ENCODE measurements around the gene SNRPB2.

SNRPB2 gene

DNA sequence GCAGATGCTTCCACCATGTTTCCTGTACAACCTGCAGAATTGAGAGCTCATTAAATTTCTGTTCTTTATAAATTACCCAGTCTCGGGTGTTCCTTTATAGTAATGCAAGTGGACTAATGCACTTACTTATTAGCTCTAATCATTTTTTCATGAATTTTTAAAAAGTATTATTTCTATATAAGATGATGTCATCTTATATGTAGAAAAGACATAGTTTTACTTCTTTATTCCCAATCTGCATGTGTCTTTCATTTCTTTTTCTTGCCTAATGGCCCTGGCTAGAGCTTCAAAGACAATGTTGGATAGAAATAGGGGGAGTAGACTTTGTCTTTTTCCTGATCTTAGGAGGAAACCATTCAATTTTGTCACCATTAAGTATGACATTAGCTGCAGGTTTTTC is 46.1 kb downstream of the SNRPB2 start:
- TF ChIP-seq PAX5 (IDR thresholded peaks at IDR 0.05; ENCODE audit: insufficient read depth, low read length, severe bottlenecking), result no peak
- TF ChIP-seq POLR2AphosphoS5 (IDR thresholded peaks at IDR 0.05; ENCODE audit: low read depth, low read length), result no peak
- no peak for TF ChIP-seq TAF1 (IDR thresholded peaks at IDR 0.05; ENCODE audit: low read depth, low read length)
- TF ChIP-seq SPI1 (IDR thresholded peaks at IDR 0.05; ENCODE audit: low read depth, low read length), result no peak
- TF ChIP-seq POLR2A (IDR thresholded peaks at IDR 0.05; ENCODE audit: low read depth, low read length), result no peak
- no peak for TF ChIP-seq POU2F2 (IDR thresholded peaks at IDR 0.05; ENCODE audit: low read depth, low read length)
- no peak for DNase-seq (ENCODE audit: insufficient read length, low spot score)

DNA sequence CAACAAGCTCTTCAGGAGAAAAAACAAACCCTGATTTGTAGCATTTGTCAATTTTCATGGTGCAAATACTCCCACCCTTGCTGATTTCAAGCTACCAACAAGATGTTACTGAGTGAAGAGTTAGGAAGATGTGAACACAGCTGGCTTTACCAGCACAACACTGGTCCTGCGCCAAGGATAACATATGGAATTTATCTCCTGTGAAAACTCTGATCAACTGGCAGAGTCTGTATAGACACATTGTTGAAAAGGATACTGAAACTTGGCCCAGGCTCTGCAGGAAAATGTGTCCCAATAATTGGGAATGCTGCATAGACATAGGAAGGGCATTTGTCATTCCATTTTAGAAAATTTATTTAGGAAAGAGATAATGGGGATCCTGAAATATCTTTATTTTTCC is 47.3 kb downstream of the SNRPB2 start:
- FAIRE-seq (no peak), DNase-seq (ENCODE audit: insufficient read length, low spot score) (no peak)
- TF ChIP-seq SPI1 (IDR thresholded peaks at IDR 0.05; ENCODE audit: low read depth, low read length) (no peak), TAF1 (IDR thresholded peaks at IDR 0.05; ENCODE audit: low read depth, low read length) (no peak)

More for the DNA sequence above, 46.1 kb downstream of the SNRPB2 start:
- FAIRE-seq, result no peak

GRCh38 chr20:16778159-16778558 is 48.3 kb downstream of the SNRPB2 start:
- no peak for FAIRE-seq

GRCh38 chr20:16781496-16781895 is 51.7 kb downstream of the SNRPB2 start:
- no peak for FAIRE-seq
- TF ChIP-seq PAX5 (IDR thresholded peaks at IDR 0.05; ENCODE audit: insufficient read depth, low read length, severe bottlenecking) (no peak), POU2F2 (IDR thresholded peaks at IDR 0.05; ENCODE audit: low read depth, low read length) (no peak), POLR2A (IDR thresholded peaks at IDR 0.05; ENCODE audit: low read depth, low read length) (no peak), TAF1 (IDR thresholded peaks at IDR 0.05; ENCODE audit: low read depth, low read length) (no peak), SPI1 (IDR thresholded peaks at IDR 0.05; ENCODE audit: low read depth, low read length) (no peak), POLR2AphosphoS5 (IDR thresholded peaks at IDR 0.05; ENCODE audit: low read depth, low read length) (no peak)
- no peak for DNase-seq (ENCODE audit: insufficient read length, low spot score)

More at GRCh38 chr20:16778159-16778558, 48.3 kb downstream of the SNRPB2 start:
- DNase-seq (ENCODE audit: insufficient read length, low spot score), result no peak
- no peak for TF ChIP-seq TAF1 (IDR thresholded peaks at IDR 0.05; ENCODE audit: low read depth, low read length)
- no peak for TF ChIP-seq POU2F2 (IDR thresholded peaks at IDR 0.05; ENCODE audit: low read depth, low read length)
- TF ChIP-seq POLR2A (IDR thresholded peaks at IDR 0.05; ENCODE audit: low read depth, low read length), result no peak
- no peak for TF ChIP-seq PAX5 (IDR thresholded peaks at IDR 0.05; ENCODE audit: insufficient read depth, low read length, severe bottlenecking)
- no peak for TF ChIP-seq POLR2AphosphoS5 (IDR thresholded peaks at IDR 0.05; ENCODE audit: low read depth, low read length)
- TF ChIP-seq SPI1 (IDR thresholded peaks at IDR 0.05; ENCODE audit: low read depth, low read length), result no peak

DNA sequence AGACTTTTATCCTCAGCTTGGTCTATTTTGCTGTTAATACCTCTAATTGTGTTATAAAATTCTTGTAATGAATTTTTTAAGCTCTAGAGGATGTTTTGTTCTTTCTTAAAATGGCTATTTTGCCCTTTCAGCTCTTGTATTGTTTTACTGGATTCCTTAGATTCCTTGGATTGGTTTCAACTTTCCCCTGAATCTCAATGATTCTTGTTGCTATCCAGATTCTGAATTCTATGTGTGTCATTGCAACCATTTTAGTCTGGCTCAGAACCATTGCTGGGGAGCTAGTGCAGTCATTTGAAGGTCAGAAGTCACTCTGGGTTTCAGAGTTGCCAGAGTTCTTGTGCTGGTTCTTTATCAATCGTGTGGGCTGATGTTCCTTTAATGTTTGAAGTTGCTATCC is 55.4 kb downstream of the SNRPB2 start:
- FAIRE-seq, result no peak
- no peak for DNase-seq (ENCODE audit: insufficient read length, low spot score)
- TF ChIP-seq SPI1 (IDR thresholded peaks at IDR 0.05; ENCODE audit: low read depth, low read length) (no peak), POLR2A (IDR thresholded peaks at IDR 0.05; ENCODE audit: low read depth, low read length) (no peak), POU2F2 (IDR thresholded peaks at IDR 0.05; ENCODE audit: low read depth, low read length) (no peak), POLR2AphosphoS5 (IDR thresholded peaks at IDR 0.05; ENCODE audit: low read depth, low read length) (no peak), TAF1 (IDR thresholded peaks at IDR 0.05; ENCODE audit: low read depth, low read length) (no peak), PAX5 (IDR thresholded peaks at IDR 0.05; ENCODE audit: insufficient read depth, low read length, severe bottlenecking) (no peak)
